ENCODE results near the gene TOPBP1. TPM values are rescaled to one million over a fixed set of nuclear protein-coding genes. Genes with fewer than 3 reads are reported as not detected.
"Not testable (repeated sequence)": the region's sequence is repeated elsewhere in the genome, so short reads cannot be mapped to it uniquely, and the experiment has no call there.

Gene TOPBP1
- total RNA-seq, 2 experiments from 2014 or later, result 76.9 to 82.4 TPM

DNA sequence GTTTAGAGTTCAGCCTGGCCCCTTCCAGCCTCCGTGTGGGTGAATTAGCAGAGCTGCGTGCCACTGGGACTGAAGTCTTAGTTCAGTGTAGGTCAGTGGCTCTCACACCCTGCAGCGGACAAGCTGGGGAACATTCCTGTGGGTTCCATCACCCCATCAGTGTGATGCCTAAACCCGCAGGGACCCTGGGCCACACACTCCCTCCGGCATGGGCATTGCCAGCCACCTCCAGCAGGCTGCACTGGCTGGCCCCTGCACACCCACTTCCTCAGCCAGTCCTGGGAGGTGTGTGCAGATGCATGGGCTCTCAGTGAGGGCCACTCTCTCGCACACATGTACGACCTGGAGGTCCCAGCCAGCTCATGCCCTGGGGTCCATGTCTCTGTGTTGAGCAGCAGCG lies 32.1 kb upstream of the TOPBP1 start:
- POLR2A ChIA-PET, result no interaction called here
- CTCF ChIA-PET, result no interaction called here
- Mint-ChIP-seq H3K9me3 (no peaks in the 10 kb centered on the region), H3K4me3 (no peak overlapping the region), H3K27ac (no peak overlapping the region), H3K4me1 (no peaks in the 10 kb centered on the region), H3K27me3 (no peaks in the 10 kb centered on the region), H3K36me3 (ENCODE audit: low read depth) (no peaks in the 10 kb centered on the region)
- no peak for DNase-seq

DNA sequence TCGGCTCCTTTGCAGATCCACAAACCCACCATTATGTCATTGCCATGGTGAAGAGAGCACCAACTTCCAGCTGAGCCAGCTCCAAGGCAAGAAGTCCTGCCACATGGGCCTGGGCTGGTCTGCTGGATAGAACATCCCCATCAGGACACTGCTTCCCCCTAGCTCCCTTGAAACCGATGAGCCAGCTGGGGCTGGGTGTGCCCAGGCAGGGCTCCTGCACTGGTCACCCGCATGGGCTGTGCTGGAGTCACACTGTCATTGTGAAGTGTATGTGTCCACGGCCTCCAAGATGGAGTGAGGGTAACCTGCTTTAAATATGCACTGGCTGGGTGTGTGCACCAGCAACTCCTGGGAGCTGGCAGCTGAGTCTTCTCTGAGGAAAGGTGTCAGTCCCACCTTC lies 31.0 kb upstream of the TOPBP1 start:
- H3K27ac Mint-ChIP-seq, result no peak overlapping the region
- no peak for DNase-seq
- ChIA-PET CTCF (no interaction called here), POLR2A (no interaction called here)
- H3K27me3 Mint-ChIP-seq, result no peaks in the 10 kb centered on the region
- no peak overlapping the region for H3K4me3 Mint-ChIP-seq
- H3K9me3 Mint-ChIP-seq, result no peaks in the 10 kb centered on the region
- no peaks in the 10 kb centered on the region for H3K36me3 Mint-ChIP-seq (ENCODE audit: low read depth)
- no peaks in the 10 kb centered on the region for H3K4me1 Mint-ChIP-seq

DNA sequence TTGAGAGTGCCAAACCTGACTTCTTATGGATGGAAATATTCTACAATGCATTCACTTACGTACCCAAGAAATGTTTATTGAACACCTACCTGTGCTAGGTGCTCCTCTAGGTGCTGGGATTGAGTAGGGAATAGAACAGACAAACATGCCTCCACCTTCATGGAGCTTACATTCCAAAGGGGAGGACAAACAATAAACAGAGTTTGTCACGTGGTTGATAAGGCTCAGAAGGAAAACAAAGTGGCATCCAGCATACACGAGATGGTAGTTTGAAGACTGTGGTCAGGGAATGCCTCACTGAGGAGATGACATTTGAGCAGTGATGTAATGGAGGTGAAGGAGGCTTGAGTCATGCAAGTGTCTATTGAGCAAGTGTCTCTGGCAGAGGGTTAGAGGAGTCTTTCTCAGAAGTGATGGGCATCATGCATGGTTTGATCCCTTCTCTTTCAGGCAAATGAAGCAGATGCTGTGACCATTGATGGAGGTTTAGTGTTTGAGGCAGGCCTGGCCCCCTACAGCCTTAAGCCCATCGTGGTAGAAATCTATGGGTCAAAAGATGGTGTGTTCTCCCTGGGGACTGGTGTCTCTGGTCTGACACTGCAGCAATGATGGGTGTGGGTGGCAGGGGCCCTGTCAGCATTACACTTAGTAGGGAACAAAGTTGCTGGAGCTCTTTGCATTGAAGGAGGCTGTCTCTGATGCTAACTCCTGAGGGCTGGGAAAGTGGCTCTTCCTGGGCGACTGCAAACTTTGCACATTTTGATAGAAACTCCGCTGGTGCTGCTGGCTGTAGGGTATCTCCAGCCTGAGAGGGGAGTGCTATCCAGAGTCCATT lies 29.7 kb upstream of the TOPBP1 start:
- H3K27ac Mint-ChIP-seq, result no peak overlapping the region
- H3K4me3 Mint-ChIP-seq, result no peak overlapping the region
- POLR2A ChIA-PET, result no interaction called here
- CTCF ChIA-PET, result no interaction called here
- H3K9me3 Mint-ChIP-seq, result no peaks in the 10 kb centered on the region
- no peaks in the 10 kb centered on the region for H3K4me1 Mint-ChIP-seq
- peaks cover 2% of the 10 kb centered on the region for H3K27me3 Mint-ChIP-seq
- no peaks in the 10 kb centered on the region for H3K36me3 Mint-ChIP-seq (ENCODE audit: low read depth)
- DNase-seq, result no peak

DNA sequence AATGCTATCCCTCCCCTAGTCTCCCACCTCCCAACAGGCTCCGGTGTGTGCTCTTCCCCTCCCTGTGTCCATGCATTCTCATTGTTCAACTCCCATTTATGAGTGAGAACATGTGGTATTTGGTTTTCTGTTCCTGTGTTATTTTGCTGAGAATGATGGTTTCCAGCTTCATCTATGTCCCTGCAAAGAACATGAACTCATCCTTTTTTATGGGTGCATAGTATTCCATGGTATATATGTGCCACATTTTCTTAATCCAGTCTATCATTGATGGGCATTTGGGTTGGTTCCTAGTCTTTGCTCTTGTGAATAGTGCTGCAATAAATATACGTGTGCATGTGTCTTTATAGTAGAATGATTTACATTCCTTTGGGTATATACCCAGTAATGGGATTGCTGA lies 16.3 kb upstream of the TOPBP1 start:
- H3K36me3 Mint-ChIP-seq (ENCODE audit: low read depth); CTCF ChIA-PET; POLR2A ChIA-PET; H3K4me3 Mint-ChIP-seq; H3K27ac Mint-ChIP-seq; H3K4me1 Mint-ChIP-seq; DNase-seq; H3K9me3 Mint-ChIP-seq: not testable (repeated sequence)
- peaks cover 55% of the 10 kb centered on the region for H3K27me3 Mint-ChIP-seq

DNA sequence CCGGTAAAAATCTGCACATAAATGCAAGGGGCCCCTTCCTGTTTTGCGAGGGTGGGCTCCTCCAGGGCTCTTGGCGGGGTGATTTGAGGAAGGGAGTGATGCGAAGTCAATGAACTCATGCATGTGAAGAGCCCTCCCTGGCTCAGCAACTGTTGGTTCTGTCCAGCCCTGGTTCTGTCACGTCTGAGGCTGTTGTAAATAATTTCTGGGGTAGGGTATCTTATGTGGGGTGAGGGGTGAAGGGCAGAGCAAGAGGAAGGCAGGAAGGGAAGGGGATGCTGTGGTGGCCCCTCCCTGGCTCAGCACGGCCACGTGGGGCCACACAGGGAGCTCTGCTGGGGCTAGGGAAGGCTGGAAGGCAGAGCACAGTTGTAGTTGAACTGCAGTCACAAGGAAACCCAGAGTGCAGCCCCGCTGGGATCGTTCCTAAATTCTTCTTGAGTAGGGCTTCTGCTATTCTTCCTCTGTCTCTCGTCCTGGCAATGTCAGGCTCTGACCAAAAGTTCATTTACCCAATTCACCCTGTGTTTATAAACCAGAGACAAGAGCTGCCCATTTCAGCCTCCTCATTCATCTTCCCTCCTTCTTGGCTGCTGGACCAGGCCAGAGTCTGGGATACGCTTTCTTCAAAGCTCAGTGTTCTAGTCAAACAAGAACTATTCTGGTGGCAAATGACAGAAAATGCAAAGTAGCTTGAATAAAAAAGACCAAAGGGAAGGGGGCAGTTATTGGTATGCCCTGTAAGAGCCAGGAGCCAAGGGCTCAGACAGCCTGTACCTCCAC lies 14.8 kb upstream of the TOPBP1 start:
- Mint-ChIP-seq H3K27ac (no peak overlapping the region), H3K27me3 (peaks cover 56% of the 10 kb centered on the region), H3K4me1 (peaks cover 2% of the 10 kb centered on the region), H3K9me3 (no peaks in the 10 kb centered on the region), H3K36me3 (ENCODE audit: low read depth) (no peaks in the 10 kb centered on the region), H3K4me3 (no peak overlapping the region)
- ChIA-PET POLR2A (no interaction called here), CTCF (interaction anchor here (1.2 kb wide), 1 partner anchor 13 kb away, joined by 3 read pairs; no protein-coding TSS in a partner anchor)
- no peak for DNase-seq

DNA sequence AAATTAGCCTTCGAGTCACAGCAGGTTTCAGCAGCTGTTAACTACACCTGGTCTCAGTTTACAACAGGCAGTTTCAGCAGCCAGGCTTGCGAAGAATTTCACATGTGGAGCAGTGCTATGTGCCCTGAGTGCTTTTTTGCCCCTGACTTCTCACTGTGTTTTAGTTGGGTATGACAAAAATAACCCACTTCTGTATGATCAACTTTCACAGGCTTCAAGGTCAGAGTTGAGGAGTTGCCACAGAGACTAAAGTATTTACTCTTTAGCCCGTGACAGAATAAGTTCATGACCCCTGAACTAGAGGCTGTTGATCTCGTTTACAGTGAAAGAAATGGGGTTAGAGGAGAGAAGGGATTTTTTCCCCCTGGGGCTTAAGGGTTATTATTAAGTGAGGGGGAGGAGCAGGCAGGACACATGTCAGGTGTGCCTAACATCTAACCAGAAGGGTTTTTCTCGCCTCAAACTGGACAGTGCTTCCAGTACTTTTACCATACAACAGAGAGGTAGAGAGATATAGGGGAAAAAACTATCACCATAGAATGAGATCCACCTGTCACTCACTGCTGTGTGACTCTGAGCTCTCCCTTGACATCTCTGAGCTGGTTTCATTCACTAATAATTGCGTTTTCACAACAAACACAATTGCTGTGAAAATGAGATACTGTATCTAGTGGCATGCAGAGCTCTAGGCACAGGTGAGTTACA lies 14.0 kb upstream of the TOPBP1 start:
- Mint-ChIP-seq H3K27ac (no peak overlapping the region), H3K9me3 (no peaks in the 10 kb centered on the region), H3K27me3 (peaks cover 59% of the 10 kb centered on the region), H3K4me3 (no peak overlapping the region), H3K36me3 (ENCODE audit: low read depth) (no peaks in the 10 kb centered on the region), H3K4me1 (peaks cover 2% of the 10 kb centered on the region)
- CTCF ChIA-PET, result interaction anchor here (1.2 kb wide), 1 partner anchor 12 kb away, joined by 3 read pairs; no protein-coding TSS in a partner anchor
- POLR2A ChIA-PET, result no interaction called here
- no peak for DNase-seq

DNA sequence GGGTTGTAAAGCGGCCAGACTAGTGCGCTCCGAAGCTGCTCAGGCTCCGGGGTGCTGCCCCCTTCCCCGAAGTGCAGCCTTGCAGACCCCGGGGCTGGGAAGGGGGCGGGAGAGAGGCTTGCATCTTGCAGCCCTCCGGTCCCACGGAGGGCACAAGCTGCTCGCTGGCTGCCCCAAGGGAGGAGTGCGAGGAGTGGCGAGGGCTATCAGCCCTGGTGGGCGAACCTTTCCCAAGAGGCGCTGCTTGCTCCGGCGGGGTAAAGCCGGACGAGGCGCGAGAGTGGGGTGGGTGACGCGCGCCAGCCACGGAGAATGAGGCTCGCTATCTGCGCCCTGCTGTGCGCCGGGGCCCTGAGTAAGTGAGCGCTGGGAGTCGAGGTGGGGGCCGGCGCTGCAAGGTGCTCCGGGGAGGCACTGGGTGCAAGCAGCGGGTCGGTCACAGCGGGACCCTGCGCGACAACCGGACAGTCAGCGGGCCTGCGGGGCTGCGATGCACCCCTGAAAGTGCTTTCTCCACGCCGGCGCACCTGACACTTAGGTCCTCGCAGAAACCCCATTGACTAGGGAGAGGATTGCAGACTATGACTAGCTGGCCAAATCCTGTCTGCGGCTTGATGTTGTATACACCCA lies 12.7 kb upstream of the TOPBP1 start:
- Mint-ChIP-seq H3K27me3 (peaks cover 66% of the 10 kb centered on the region), H3K36me3 (ENCODE audit: low read depth) (no peaks in the 10 kb centered on the region), H3K9me3 (no peaks in the 10 kb centered on the region), H3K27ac (no peak overlapping the region), H3K4me3 (no peak overlapping the region), H3K4me1 (peaks cover 2% of the 10 kb centered on the region)
- no peak for DNase-seq
- POLR2A ChIA-PET, result no interaction called here
- CTCF ChIA-PET, result no interaction called here

DNA sequence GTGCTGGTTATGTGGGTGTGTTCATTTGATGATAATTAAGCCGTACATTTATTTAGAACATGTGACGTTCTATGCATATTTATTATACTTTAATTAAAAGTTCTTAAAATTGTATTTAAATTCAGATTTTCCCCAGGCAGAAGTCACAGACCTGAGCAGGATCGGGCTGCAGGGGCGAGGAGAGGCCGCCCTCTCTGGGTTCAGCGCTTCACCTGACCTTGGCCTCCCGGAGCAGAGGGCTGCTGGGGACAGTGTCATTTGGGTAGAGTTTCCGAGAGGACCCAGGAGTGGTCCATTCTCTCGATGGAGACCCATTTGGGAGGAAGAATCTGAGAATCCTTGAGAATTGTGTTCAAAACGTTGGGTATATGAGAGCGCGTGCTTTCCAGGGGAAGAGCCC lies 12.0 kb upstream of the TOPBP1 start:
- Mint-ChIP-seq H3K27ac (no peak overlapping the region), H3K36me3 (ENCODE audit: low read depth) (no peaks in the 10 kb centered on the region), H3K4me3 (no peak overlapping the region), H3K27me3 (peaks cover 66% of the 10 kb centered on the region), H3K4me1 (peaks cover 2% of the 10 kb centered on the region), H3K9me3 (no peaks in the 10 kb centered on the region)
- ChIA-PET CTCF (interaction anchor here (0.5 kb wide), 1 partner anchor 9 kb away, joined by 3 read pairs; no protein-coding TSS in a partner anchor), POLR2A (no interaction called here)
- no peak for DNase-seq

DNA sequence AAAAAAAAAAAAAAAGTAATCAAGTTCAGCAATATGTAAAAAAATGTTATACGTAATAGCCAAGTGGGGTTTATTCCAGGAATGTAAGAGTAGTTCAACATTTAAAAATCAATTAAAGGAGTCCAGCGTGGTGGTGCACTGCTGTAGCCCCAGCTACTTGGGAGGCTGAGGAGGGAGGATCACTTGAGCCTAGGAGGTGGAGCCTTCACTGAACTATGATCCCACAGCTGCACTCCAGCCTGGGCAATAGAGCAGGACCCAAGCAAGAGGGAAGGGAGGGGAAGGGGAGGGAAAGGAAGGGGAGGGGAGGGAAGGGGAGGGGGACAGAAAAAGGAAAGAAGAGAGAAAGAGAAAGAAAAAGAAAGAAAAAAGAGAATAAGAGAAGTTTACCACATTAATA lies 10.7 kb upstream of the TOPBP1 start:
- no peak overlapping the region for H3K27ac Mint-ChIP-seq
- no peak overlapping the region for H3K4me3 Mint-ChIP-seq
- no peaks in the 10 kb centered on the region for H3K36me3 Mint-ChIP-seq (ENCODE audit: low read depth)
- peaks cover 58% of the 10 kb centered on the region for H3K27me3 Mint-ChIP-seq
- ChIA-PET CTCF (no interaction called here), POLR2A (no interaction called here)
- DNase-seq, result no peak
- H3K4me1 Mint-ChIP-seq, result peaks cover 2% of the 10 kb centered on the region
- no peaks in the 10 kb centered on the region for H3K9me3 Mint-ChIP-seq

DNA sequence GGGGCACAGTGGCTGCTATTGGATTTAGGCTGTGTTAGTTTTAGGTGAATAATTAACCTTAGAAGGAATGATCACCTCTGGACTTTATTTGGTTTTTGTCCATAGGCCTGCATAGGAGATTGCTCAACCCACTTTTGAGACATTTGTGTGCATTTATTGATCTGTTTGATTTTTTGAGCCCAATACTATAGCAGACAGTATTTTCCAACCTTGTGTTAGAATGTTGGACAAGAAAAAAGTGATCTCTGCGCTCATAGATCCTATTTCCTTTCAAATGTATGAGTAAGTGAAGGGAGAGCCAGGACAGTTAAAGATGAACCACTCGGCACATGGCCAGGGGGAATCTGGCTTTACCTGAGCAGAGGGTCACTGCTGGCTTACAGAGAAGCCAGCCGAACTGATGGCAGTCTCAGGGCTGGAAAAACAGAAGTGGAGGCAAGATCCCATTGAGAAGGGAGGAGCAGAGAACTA lies 8.8 kb upstream of the TOPBP1 start:
- ChIA-PET CTCF (no interaction called here), POLR2A (no interaction called here)
- Mint-ChIP-seq H3K4me1 (peaks cover 2% of the 10 kb centered on the region), H3K9me3 (no peaks in the 10 kb centered on the region), H3K36me3 (ENCODE audit: low read depth) (no peaks in the 10 kb centered on the region), H3K27me3 (peaks cover 41% of the 10 kb centered on the region), H3K4me3 (no peak overlapping the region), H3K27ac (no peak overlapping the region)
- no peak for DNase-seq

DNA sequence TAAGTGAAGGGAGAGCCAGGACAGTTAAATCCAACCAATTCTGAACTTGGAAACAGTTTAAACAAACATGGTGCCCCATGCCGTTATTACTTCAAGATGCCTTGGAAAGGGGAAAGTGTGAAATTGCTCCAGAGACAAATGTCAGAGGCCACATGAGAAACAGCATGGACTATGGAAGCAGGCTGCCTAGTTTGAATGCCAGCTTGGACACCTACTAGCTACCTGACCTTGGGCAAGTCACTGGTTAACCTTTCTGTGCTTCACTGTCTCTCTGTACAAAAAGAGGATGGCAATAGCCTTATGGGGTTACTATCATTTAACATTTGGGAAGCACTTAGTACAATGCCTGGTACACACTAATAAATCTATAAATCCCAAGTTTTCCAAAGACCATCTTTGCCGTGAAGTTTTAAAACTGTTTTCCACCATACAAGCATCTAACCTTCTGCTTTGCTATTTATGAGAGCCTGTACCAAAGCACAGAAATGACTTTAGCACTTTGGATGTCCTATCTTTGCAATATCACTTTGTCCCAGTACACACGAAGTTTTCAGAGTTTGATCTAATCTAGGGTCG lies 8.3 kb upstream of the TOPBP1 start:
- Mint-ChIP-seq H3K4me1 (peaks cover 2% of the 10 kb centered on the region), H3K36me3 (ENCODE audit: low read depth) (no peaks in the 10 kb centered on the region), H3K27ac (no peak overlapping the region), H3K27me3 (peaks cover 39% of the 10 kb centered on the region), H3K9me3 (no peaks in the 10 kb centered on the region), H3K4me3 (no peak overlapping the region)
- CTCF ChIA-PET, result no interaction called here
- no peak for DNase-seq
- POLR2A ChIA-PET, result no interaction called here

DNA sequence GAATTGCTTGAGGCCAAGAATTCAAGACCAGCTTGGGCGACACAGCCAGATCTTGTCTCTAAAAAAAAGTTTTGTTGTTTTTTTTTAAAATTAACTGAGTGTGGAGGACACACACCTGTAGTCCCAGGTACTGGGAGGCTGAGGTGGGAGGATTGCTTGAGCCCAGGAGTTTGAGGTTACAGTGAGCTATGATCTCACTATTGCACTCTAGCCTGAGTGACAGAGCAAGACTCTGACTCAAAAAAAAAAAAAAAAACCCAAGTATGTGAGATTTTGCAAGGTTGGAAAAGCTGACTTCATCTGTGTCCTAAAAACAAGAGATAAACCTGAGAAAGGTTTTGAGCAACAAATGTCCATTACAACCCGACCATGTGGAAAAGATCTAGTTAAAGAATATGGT lies 5.4 kb upstream of the TOPBP1 start:
- peaks cover 18% of the 10 kb centered on the region for H3K4me1 Mint-ChIP-seq
- DNase-seq, result no peak
- ChIA-PET CTCF (no interaction called here), POLR2A (no interaction called here)
- H3K9me3 Mint-ChIP-seq, result no peaks in the 10 kb centered on the region
- H3K27ac Mint-ChIP-seq, result no peak overlapping the region
- no peak overlapping the region for H3K4me3 Mint-ChIP-seq
- H3K36me3 Mint-ChIP-seq (ENCODE audit: low read depth), result no peaks in the 10 kb centered on the region
- H3K27me3 Mint-ChIP-seq, result peaks cover 15% of the 10 kb centered on the region

DNA sequence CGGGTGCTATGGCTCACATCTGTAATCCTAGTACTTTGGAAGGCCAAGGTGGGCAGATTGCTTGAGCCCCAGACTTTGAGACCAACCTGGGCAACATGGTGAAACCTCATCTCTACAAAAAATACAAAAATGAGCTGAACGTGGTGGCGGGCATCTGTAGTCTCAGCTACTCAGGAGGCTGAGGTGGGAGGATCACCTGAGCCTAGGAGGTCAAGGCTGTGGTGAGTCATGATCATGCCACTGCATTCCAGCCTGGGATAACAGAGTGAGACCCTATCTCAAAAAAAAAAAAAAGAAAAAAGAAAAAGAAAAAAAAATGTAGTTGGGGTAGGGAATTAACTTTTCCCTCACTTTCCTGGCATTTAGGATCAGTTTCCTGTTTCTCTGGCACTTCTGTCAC lies 3.4 kb upstream of the TOPBP1 start:
- H3K36me3 Mint-ChIP-seq (ENCODE audit: low read depth); H3K9me3 Mint-ChIP-seq; DNase-seq; H3K27ac Mint-ChIP-seq; H3K27me3 Mint-ChIP-seq; POLR2A ChIA-PET; H3K4me3 Mint-ChIP-seq: not testable (repeated sequence)
- CTCF ChIA-PET, result interaction anchor here (0.6 kb wide), 1 partner anchor 52 kb away, joined by 5 read pairs; no protein-coding TSS in a partner anchor
- H3K4me1 Mint-ChIP-seq, result peaks cover 24% of the 10 kb centered on the region
